Placental pericyte (primary cell): ENCODE measurements around the gene ALDH18A1. TPM values are rescaled to one million over a fixed set of nuclear protein-coding genes. Genes with fewer than 3 reads are reported as not detected.

Source experiments
- total RNA-seq: library from RNA; depleted of rRNA; stranded (reverse); fragments of >200 nt; gene quantifications from 2 replicates; pipeline ENCODE4 v1.2.3, GENCODE V29; 2012

Gene ALDH18A1
- total RNA-seq = 102 and 120 TPM in 2 replicates

DNA sequence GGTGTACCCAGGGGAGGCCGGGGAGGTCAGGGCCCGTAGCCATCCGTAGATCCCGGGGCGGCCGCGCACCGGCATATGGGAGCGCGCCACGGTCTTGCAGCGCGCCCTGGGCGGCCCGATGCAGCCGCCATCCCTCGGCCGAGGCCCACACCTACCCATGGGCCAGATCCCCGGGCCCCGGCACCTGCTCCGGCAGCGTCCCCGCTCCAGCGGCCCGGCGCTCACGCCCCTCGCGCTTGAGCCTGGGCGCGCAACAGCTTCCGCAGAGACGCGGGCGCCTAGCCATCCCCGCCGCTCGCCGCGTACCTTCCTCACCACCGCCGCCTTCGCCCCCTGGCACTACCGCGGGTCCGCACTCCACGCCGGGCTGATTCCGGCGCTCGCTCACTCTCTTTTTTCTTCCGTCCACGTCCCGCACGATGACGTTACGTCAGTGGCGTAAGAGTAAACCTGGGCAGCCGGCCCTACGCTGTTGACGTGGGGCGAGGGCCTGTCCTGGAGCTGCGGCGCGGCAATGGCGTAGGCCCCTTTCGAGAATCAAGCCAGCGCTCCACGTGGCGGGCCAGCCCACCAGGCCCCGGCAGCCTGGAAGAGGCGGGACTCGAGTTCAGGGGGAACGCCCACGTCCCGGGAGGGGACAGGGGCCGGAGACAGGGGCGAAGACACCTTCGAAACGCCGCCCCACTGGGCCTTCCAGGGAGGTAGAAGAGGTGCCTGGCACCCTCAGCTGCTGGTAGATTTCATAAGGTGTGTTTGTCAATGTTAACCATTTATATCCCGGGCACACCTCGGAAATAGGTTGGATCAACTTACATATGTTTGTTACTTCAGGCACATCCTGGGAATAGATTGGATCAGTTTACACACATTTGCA lies at the start of gene ALDH18A1:
Gene ALDH18A1 (minus strand): TSS at position 421 of the 874 bp plus-strand sequence. CDS start 3,334 bp downstream, outside the sequence.

DNA sequence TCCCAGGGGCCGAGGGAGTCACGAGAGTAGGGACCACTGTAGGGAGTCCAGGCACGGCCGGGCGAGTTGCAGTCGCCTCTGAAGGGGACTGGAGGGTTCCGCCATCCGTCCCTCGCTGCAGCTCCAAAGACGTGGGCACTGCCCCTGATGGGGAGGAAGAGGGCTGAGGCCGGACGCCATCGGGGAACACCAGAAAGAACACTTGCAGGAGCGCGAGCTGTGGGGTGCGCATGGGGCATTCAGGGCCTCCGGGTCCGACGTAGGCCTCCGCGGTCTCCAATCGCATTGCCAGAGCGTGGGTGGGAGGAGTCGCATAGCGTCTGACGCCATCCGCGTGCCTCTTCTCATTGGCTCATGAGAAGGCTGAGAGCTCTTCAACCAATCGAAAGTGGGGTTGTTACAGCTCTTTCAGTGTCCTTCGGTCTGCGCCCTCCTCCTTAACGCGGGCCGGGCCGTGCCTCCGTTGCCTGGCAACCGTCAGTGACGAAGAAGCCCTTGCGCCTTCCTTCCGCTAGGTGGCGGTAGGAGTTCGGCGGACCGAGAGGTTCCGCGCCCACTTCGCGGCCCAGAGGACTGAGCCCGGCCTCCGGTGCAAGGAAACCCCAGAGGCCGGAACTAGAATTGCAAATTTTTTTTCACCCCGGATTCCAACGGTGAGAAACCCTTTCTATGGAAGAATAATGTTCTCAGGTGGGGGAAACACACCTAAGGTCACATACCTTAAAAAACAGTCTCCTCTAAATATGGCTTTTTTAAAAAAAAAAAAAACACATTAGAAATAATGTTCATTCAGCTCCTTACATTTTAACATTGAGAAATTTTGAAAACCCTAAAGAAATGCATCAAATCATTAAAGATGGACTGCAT lies 37.4 kb upstream of the ALDH18A1 start, which contains the start of gene TCTN3:
Gene TCTN3 (minus strand): TSS at position 260 of the 867 bp plus-strand sequence. CDS start 28 bp downstream, at position 232.

DNA sequence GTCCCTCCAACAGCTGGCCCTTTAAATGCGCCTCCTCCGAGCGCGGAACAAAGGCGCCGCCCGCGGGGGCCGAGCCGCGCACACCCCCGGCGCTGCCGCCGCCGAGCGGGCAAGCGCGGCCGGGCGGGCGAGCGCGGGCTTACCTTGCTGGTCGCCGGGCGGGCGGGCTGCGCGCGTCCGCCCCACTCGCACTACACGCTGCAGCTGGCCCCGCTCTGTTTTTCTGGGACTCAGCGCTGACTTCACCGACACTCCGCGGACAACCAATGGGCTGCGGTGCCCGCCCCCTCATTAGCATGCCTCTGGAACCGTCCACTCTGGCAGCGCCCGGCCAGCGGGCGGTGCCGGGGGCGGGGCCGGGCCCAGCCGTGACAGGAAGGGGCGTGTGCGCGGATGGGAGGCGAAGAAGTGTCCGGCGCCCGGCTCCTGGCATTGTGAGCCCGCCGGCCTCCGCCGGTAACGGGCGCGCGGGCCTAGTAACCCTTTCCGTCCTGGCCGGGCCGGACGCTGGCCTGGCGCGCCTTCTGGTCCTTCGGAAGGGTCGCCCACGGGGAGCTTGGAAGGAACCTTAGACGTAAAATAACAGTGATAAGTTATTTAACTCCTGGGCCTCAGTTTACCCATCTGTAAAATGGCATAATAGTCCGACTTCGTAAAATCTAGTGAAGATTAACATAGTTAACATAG lies 95.2 kb downstream of the ALDH18A1 start, which contains the start of gene SORBS1:
Gene SORBS1 (minus strand): TSS at position 195 of the 687 bp plus-strand sequence. CDS start 120,236 bp downstream, outside the sequence.

Other genes starting within 250 kb of the ALDH18A1 start
- 0.44 and 1.3 TPM in 2 replicates for gene SORBS1, start 95.3 kb downstream of the ALDH18A1 start, total RNA-seq
- 26.0 and 45.8 TPM in 2 replicates for gene TCTN3, start 37.2 kb upstream of the ALDH18A1 start, total RNA-seq
- gene ENTPD1, start 99.5 kb upstream of the ALDH18A1 start, total RNA-seq = 1.1 TPM in 1 of 2 replicates, not detected in the other